Uterus (tissue), 4 donors: ENCODE measurements around the gene FGF11. TPM values are rescaled to one million over a fixed set of nuclear protein-coding genes. Genes with fewer than 3 reads are reported as not detected.

ENCODE experiments used
- DNase-seq, 2 donors: peaks; one replicate each; pipeline ENCODE4 v3.0.0-alpha.2; 2019 to 2020
- H3K27ac ChIP-seq, 2 donors: fragments of 200-600 bp; sonication (generic); 1 replicate in 1 of 2; 2 replicates in 1 of 2; pipeline ENCODE4 v1.5.1; 2016 to 2018
- H3K27me3 ChIP-seq, 2 donors: fragments of 200-600 bp; sonication (generic); one replicate each; pipeline ENCODE4 v1.5.1; 2018 to 2019; ENCODE audit warnings: control low read depth in 1 of 2
- H3K36me3 ChIP-seq, 2 donors: fragments of 200-600 bp; sonication (generic); one replicate each; pipeline ENCODE4 v1.5.1; 2019; ENCODE audit warnings: control low read depth in 1 of 2
- H3K4me1 ChIP-seq, 2 donors: fragments of 200-600 bp; sonication (generic); one replicate each; pipeline ENCODE4 v1.5.1; 2018 to 2019; ENCODE audit warnings: control low read depth in 1 of 2
- H3K4me3 ChIP-seq, 2 donors: fragments of 200-600 bp; sonication (generic); 1 replicate in 1 of 2; 2 replicates in 1 of 2; pipeline ENCODE4 v1.5.1; 2018 to 2019; ENCODE audit warnings: mild to moderate bottlenecking in 1 of 2
- H3K9me3 ChIP-seq, 2 donors: fragments of 200-600 bp; sonication (generic); one replicate each; pipeline ENCODE4 v1.5.1; 2019; ENCODE audit warnings: control low read depth in 1 of 2
- POLR2A ChIP-seq, 2 donors: fragments of 450-650 bp; IDR thresholded peaks; one replicate each; pipeline ENCODE4 v1.6.1; 2016; ENCODE audit warnings: antibody characterized with exemption in 2 of 2, mild to moderate bottlenecking in 1 of 2, moderate library complexity in 1 of 2
- intact Hi-C: fragments of 100-400 bp; cut with DNase I; formaldehyde crosslinking; loops from one replicate; pipeline ENCODE4 v1.15.1; 2023; ENCODE audit warnings: low total_unique reads
- total RNA-seq, 4 donors: library from RNA; depleted of rRNA in 3 of 4; stranded (reverse); fragments of >200 nt in 3 of 4; gene quantifications; one replicate each; pipeline versions ENCODE4 v1.1.0 to v1.2.4, GENCODE V29; 2014 to 2023
- TF ChIP-seq, protein P1 (sequence below), 4 experiments: fragments of 200-600 bp in 2 of 4; fragments of 450-650 bp in 2 of 4; sonication (generic) in 2 of 4; IDR thresholded peaks; one replicate each; pipeline ENCODE4 v1.5.1; 2016 to 2019; ENCODE audit warnings: antibody characterized with exemption in 4 of 4, mild to moderate bottlenecking in 2 of 4, moderate library complexity in 1 of 4
- donor health status: DM: yes; HTN: yes; CAD: no.

FGF11 gene
- total RNA-seq, 4 donors from 2014 or later = 2.8 to 17.9 (median 6.2) TPM; not detected in 1

DNA sequence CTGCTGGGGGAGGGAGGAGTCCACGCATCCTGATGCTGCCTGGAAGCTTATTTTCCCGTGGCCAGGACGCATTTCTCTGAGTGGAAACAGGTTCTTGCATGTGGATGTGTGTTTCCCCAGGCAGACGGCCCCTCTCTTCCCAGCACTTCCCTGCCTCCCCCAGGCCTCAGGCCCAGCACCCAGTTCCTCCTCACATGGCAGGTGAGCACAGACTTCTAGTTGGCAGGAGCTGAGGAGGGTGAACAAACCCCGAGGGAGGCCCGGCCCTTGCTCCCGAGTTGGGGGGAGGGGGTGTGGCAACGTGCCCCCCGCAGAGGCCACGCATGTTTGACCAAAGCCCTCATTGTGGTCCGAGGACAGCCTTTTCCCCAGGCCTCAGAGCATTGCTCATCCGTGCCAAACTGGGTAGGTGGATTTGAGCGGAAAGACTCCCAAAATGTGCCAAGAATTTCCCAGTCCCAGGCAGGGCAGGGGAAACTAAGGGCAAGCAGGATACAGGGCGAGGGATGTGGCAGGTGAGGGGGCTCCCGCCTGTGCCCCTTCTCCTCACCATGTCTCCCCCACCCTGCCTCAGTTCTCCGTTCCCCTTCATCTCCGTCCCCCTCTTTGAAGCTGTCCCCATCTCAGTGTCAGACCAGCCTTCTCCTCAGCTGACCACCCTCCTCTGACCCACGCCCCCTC, 20.7 kb upstream of the FGF11 start:
- H3K4me3 ChIP-seq = no peak overlapping the region
- intact Hi-C loops = no loop called here
- TF ChIP-seq, protein P1, sequence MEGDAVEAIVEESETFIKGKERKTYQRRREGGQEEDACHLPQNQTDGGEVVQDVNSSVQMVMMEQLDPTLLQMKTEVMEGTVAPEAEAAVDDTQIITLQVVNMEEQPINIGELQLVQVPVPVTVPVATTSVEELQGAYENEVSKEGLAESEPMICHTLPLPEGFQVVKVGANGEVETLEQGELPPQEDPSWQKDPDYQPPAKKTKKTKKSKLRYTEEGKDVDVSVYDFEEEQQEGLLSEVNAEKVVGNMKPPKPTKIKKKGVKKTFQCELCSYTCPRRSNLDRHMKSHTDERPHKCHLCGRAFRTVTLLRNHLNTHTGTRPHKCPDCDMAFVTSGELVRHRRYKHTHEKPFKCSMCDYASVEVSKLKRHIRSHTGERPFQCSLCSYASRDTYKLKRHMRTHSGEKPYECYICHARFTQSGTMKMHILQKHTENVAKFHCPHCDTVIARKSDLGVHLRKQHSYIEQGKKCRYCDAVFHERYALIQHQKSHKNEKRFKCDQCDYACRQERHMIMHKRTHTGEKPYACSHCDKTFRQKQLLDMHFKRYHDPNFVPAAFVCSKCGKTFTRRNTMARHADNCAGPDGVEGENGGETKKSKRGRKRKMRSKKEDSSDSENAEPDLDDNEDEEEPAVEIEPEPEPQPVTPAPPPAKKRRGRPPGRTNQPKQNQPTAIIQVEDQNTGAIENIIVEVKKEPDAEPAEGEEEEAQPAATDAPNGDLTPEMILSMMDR (IDR thresholded peaks at IDR 0.05) = no peak
- TF ChIP-seq POLR2A (IDR thresholded peaks at IDR 0.05) = no peak
- H3K27me3 ChIP-seq = no peaks in the 10 kb centered on the region
- no peaks in the 10 kb centered on the region for H3K4me1 ChIP-seq
- no peak for DNase-seq
- no peaks in the 10 kb centered on the region for H3K9me3 ChIP-seq
- H3K36me3 ChIP-seq = no peaks in the 10 kb centered on the region
- no peak overlapping the region for H3K27ac ChIP-seq

DNA sequence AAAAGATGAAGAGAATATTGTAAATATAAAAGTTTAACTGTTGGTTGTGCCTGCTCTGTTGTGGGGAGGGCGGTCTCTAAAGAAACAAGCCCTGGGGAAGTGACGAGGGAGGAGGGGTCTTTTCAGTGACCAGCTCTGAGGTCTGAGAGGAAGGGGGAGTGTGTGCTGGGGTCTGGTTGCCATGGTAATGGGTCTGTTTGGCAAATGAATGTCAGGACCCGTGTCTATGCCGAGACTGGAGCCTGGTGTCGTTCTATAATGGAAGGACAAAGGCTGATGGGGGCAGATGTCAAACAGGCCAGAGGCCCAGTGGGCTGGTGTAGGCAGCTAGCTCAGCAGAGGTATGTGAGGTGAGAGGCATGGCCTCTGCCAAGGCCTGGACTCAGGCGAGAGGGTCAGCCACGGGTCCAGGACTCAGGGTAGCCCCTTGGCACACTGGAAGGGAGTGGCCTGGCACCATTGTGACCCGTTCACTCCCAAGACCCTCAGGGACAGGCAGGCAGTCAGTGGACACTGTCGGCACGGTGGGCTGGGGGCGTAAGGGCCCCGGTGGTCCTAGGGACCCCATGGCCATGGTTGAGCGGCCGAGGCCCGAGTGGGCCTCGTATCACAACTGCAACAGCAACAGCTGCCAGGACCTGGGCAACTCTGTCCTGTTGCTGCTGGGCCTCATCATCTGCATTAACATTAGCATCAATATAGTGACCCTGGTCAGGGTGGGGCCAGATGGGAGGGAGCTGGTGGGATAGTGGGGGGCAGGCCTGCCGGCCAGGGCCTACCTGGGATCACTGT, 19.3 kb upstream of the FGF11 start, which contains the start of gene SPEM1:
TSS of gene SPEM1 (plus strand) at position 506 of the 792 bp plus-strand sequence. CDS start at position 567, 61 bp downstream.
- intact Hi-C loops = no loop called here
- no peaks in the 10 kb centered on the region for H3K36me3 ChIP-seq
- H3K4me3 ChIP-seq = no peak within 1 kb of the TSS
- H3K9me3 ChIP-seq = no peaks in the 10 kb centered on the region
- no peak for TF ChIP-seq POLR2A (IDR thresholded peaks at IDR 0.05)
- TF ChIP-seq, protein P1 (IDR thresholded peaks at IDR 0.05) = no peak
- H3K27me3 ChIP-seq = no peaks in the 10 kb centered on the region
- H3K27ac ChIP-seq = no peak within 1 kb of the TSS
- no peak for DNase-seq
- H3K4me1 ChIP-seq = no peaks in the 10 kb centered on the region

DNA sequence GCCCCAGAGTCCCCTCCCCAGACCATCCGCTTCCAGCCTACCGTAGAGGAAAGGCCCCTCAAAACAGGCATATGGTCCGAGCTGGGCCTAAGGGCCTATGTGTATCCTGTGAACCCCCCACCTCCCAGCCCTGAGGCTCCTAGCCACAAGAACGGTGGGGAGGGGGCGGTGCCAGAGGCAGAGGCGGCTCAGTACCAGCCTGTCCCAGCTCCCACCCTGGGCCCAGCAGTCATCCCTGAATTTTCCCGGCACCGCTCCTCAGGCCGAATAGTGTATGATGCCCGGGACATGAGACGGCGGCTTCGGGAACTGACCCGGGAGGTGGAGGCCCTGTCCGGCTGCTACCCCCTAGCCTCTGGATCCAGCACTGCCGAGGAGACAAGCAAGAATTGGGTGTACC, 18.1 kb upstream of the FGF11 start:
- H3K9me3 ChIP-seq = no peaks in the 10 kb centered on the region
- no peaks in the 10 kb centered on the region for H3K36me3 ChIP-seq
- no peak for DNase-seq
- H3K4me3 ChIP-seq = no peak overlapping the region
- intact Hi-C loops = no loop called here
- no peak overlapping the region for H3K27ac ChIP-seq
- H3K27me3 ChIP-seq = no peaks in the 10 kb centered on the region
- TF ChIP-seq, protein P1 (IDR thresholded peaks at IDR 0.05) = no peak
- TF ChIP-seq POLR2A (IDR thresholded peaks at IDR 0.05) = no peak
- H3K4me1 ChIP-seq = no peaks in the 10 kb centered on the region

DNA sequence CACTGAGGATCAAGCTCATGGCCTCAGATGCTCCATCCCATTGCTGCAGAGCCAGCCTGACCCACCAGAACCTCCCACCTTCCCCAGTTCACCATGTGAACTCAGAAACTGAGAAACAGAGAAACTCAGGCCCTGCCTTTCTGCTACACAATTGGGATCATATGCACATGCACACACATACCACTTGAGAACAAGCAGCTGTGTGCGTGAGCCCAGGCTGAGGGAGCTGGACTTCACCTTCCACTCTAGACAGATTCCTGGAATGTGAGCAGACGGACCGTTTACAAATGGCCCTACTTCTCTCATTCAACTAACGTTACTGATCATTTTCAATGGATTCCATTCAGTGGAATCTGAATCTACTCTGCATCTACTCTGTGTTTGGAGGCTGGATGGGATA, 15.6 kb upstream of the FGF11 start:
- H3K36me3 ChIP-seq = no peaks in the 10 kb centered on the region
- TF ChIP-seq, protein P1 (IDR thresholded peaks at IDR 0.05) = no peak
- TF ChIP-seq POLR2A (IDR thresholded peaks at IDR 0.05) = no peak
- no peaks in the 10 kb centered on the region for H3K27me3 ChIP-seq
- no peak overlapping the region for H3K4me3 ChIP-seq
- no peak for DNase-seq
- H3K27ac ChIP-seq = no peak overlapping the region
- H3K9me3 ChIP-seq = no peaks in the 10 kb centered on the region
- intact Hi-C loops = no loop called here
- no peaks in the 10 kb centered on the region for H3K4me1 ChIP-seq

DNA sequence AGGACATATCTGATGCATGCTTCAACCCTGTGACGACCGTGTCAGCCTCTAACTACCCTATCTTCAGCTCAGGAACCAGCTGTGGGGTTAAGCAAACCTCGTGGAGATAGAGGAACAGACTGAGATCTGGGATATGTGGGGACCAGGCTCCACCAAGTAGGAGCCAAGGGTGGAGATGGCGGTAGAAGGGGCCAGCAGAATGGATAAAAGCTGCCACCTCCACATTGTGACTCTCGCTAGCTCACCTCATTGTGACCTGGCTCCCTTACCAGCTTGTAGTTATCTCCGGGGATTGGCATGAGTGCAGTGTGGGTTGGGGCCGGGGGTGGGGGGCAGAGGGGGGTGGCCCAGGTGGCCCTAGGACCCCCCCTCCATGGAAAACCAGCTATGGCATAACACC, 14.0 kb upstream of the FGF11 start, which contains the start of gene SPEM2:
TSS of gene SPEM2 (plus strand) at position 301 of the 400 bp plus-strand sequence. CDS start at position 374, 73 bp downstream.
- intact Hi-C loops = no loop called here
- Histone ChIP-seq H3K4me1 (no peaks in the 10 kb centered on the region), H3K27me3 (no peaks in the 10 kb centered on the region), H3K27ac (no peak within 1 kb of the TSS), H3K4me3 (no peak within 1 kb of the TSS), H3K36me3 (no peaks in the 10 kb centered on the region), H3K9me3 (no peaks in the 10 kb centered on the region)
- no peak for TF ChIP-seq POLR2A (IDR thresholded peaks at IDR 0.05)
- TF ChIP-seq, protein P1 (IDR thresholded peaks at IDR 0.05) = no peak
- DNase-seq = no peak
